HepG2 (cell line): ENCODE data around the gene LY6G5B. TPM values are rescaled to one million over a fixed set of nuclear protein-coding genes. Genes with fewer than 3 reads are reported as not detected.

Experiments used
- CREM ChIP-seq, 2 experiments: sonication (generic) in 1 of 2; formaldehyde crosslinking in 1 of 2; IDR thresholded peaks; 2 replicates each; pipeline versions ENCODE4 v1.4.0 to v1.6.1; 2016 to 2020; ENCODE audit warnings: antibody characterized with exemption in 1 of 2, mild to moderate bottlenecking in 1 of 2, missing genetic modification reagents in 1 of 2
- GZF1 ChIP-seq: sonication (generic); formaldehyde crosslinking; IDR thresholded peaks from 2 replicates; pipeline ENCODE4 v1.5.1; 2020; ENCODE audit warnings: mild to moderate bottlenecking, missing genetic modification reagents
- KAT2B ChIP-seq: fragments of 150-350 bp; IDR thresholded peaks from 2 replicates; pipeline ENCODE4 v1.6.1; 2014; ENCODE audit warnings: low read depth, low read length, borderline replicate concordance
- NFE2L2 ChIP-seq: fragments of 150-350 bp; IDR thresholded peaks from 2 replicates; pipeline ENCODE4 v1.6.1; 2014; ENCODE audit warnings: low read length
- PRDM15 ChIP-seq: sonication (generic); formaldehyde crosslinking; IDR thresholded peaks from 2 replicates; pipeline ENCODE4 v1.4.0; 2020; ENCODE audit warnings: missing genetic modification reagents
- RFX5 ChIP-seq: IDR thresholded peaks from 2 replicates; pipeline ENCODE4 v1.6.1; 2011; ENCODE audit warnings: low read depth, low read length, improper control_type of control experiment
- SNAPC4 ChIP-seq: sonication (generic); formaldehyde crosslinking; IDR thresholded peaks from 2 replicates; pipeline ENCODE4 v1.4.0; 2020; ENCODE audit warnings: mild to moderate bottlenecking, missing genetic modification reagents
- SYNCRIP ChIP-seq: fragments of 200-400 bp; formaldehyde crosslinking; IDR thresholded peaks from 2 replicates; pipeline ENCODE4 v1.6.1; 2018; ENCODE audit warnings: mild to moderate bottlenecking, low read depth, low read length; ENCODE audit not compliant: insufficient read depth
- ZHX2 ChIP-seq, 2 experiments: sonication (generic) in 1 of 2; formaldehyde crosslinking in 1 of 2; IDR thresholded peaks; 2 replicates each; pipeline versions ENCODE4 v1.6.1 to v1.9.0; 2014 to 2022; ENCODE audit warnings: antibody characterized with exemption in 1 of 2, borderline replicate concordance in 1 of 2, inconsistent platforms in 1 of 2, low read depth in 1 of 2, missing genetic modification reagents in 1 of 2
- ZNF557 ChIP-seq: sonication (generic); formaldehyde crosslinking; IDR thresholded peaks from 2 replicates; pipeline ENCODE4 v1.4.0; 2020; ENCODE audit warnings: missing genetic modification reagents
- polyA plus RNA-seq, 8 experiments: library from polyadenylated mRNA; depleted of rRNA in 3 of 8; stranded (reverse) in 7 of 8; unstranded in 1 of 8; fragments of >200 nt; fragmentation: Illumina TruSeq in 4 of 8; extraction: Trizol in 4 of 8; gene quantifications; 2 replicates each; pipeline versions ENCODE4 v1.2.1 to v1.2.3, GENCODE V29; 2011 to 2016; ENCODE audit warnings: low read depth in 4 of 8, missing spikeins in 1 of 8, mixed read lengths in 1 of 8; ENCODE audit not compliant: insufficient read depth in 1 of 8
- total RNA-seq, 5 experiments: library from RNA; depleted of rRNA; stranded (reverse); fragments of >200 nt; fragmentation: Illumina TruSeq; extraction: Trizol; gene quantifications; 2 replicates each; pipeline ENCODE4 v1.2.3, GENCODE V29; 2016; ENCODE audit warnings: low read depth in 1 of 5
- TF ChIP-seq, protein P1 (sequence below): sonication (generic); formaldehyde crosslinking; IDR thresholded peaks from 2 replicates; pipeline ENCODE4 v1.8.0; 2022; ENCODE audit warnings: missing genetic modification reagents, low read depth, mild to moderate bottlenecking, borderline replicate concordance

The LY6G5B gene
- total and polyA plus RNA-seq, 2 of the 13 experiments (the other 11 are each of a cell fraction or from before 2014, with no cell fraction given) = 7.8 to 15.7 TPM

DNA sequence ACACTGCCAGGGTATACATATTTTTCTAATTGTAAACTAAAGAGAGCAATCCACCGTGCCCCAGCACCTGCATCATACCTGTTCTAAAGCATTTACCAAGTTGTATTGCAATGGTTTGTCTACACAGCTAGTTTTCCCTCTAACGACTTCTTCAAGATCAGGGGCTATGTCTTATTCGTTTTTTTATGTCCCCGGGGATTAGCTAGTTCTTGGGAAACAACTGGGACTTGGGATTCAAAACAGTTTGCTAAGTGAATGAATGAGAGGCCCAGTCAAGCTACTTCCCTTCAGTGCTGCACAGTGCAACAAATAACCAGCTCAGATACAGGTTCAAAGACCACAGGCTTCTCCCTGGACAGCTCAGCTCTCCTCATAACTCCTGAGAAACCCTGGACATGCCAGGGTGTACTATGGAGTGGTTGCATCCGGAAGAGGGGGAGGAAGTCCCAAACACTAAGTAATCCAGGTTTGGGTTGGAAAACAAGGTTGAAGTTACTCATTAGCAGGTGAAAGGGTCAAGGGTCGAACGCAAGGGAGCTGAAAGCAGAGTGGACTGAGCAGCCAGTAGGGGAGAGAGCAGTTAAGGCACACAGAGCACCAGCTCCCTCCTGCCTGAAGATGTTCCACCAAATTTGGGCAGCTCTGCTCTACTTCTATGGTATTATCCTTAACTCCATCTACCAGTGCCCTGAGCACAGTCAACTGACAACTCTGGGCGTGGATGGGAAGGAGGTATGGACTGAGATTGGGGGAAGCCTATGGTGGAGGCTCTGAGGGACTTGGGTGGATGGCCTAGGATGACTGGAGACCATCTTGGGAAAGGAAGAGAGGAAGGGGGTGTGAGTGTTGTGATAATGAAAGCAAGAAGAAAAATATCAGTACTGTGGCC lies 14.2 kb upstream of the LY6G5B start, which contains the start of gene APOM (continued):
- peak; percentile 26; the same call in 1 of the 2 replicates for TF ChIP-seq ZHX2 (IDR thresholded peaks at IDR 0.05; ENCODE audit: low read depth)
- TF ChIP-seq ZHX2 (CRISPR knock-in tag; IDR thresholded peaks at IDR 0.05; ENCODE audit: borderline replicate concordance) = no peak; the same call in 1 of the 2 replicates
- peak; percentile 86; the same call in 1 of the 2 replicates for TF ChIP-seq GZF1
- TF ChIP-seq RFX5 = no peak
- TF ChIP-seq NFE2L2 = 0 out of 2 replicates have a peak, but pooled peaks have one; percentile 24
- peak; percentile 88 for TF ChIP-seq CREM (IDR thresholded peaks at IDR 0.05)
- no peak for TF ChIP-seq CREM (CRISPR knock-in tag; IDR thresholded peaks at IDR 0.05)
- no peak for TF ChIP-seq KAT2B
- peak; percentile 52; the same call in 1 of the 2 replicates for TF ChIP-seq SNAPC4
- peak; percentile 99 for TF ChIP-seq ZNF557 (CRISPR knock-in tag)
- TF ChIP-seq, protein P1, sequence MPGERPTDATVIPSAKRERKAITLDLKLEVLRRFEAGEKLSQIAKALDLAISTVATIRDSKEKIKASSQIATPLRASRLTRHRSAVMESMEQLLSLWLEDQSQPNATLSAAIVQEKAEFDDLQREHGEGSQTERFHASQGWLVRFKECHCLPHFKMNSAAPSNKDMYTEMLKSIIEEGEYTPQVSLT = 0 out of 2 replicates have a peak, but pooled peaks have one; percentile 69
- TF ChIP-seq PRDM15 = peak; percentile 92
- no peak for TF ChIP-seq SYNCRIP
